SU-DHL-6 (cell line): ENCODE results near the gene UBL4A.

ENCODE experiments used
- H2AFZ ChIP-seq: fragments of 200-600 bp; sonication (generic); 2 replicates; pipeline ENCODE4 v1.6.1; 2014; ENCODE audit warnings: low read depth, mild to moderate bottlenecking, moderate library complexity, mixed read lengths, antibody characterized with exemption, low read length; ENCODE audit not compliant: severe bottlenecking
- H3F3A ChIP-seq: fragments of 200-600 bp; shearing (Covaris generic); 2 replicates; pipeline ENCODE4 v1.6.0; 2016; ENCODE audit warnings: antibody characterized with exemption, mild to moderate bottlenecking; ENCODE audit not compliant: insufficient read depth
- H3K27ac ChIP-seq: fragments of 200-600 bp; sonication (generic); 2 replicates; pipeline ENCODE4 v1.5.1; 2016; ENCODE audit warnings: low read depth, mild to moderate bottlenecking, low read length, moderate library complexity, mixed read lengths
- H3K27me3 ChIP-seq: fragments of 200-600 bp; sonication (generic), shearing (Covaris generic); 2 replicates; pipeline ENCODE4 v1.6.0; 2014; ENCODE audit warnings: mild to moderate bottlenecking, low read length
- H3K36me3 ChIP-seq: fragments of 200-600 bp; sonication (generic); 2 replicates; pipeline ENCODE4 v1.6.1; 2014; ENCODE audit warnings: mild to moderate bottlenecking, low read length, mixed read lengths
- H3K4me2 ChIP-seq: fragments of 300-600, 200-600 bp; shearing (Covaris generic), sonication (generic); 2 replicates; pipeline ENCODE4 v1.6.0; 2014; ENCODE audit warnings: low read length, low read depth, mild to moderate bottlenecking; ENCODE audit not compliant: poor library complexity, severe bottlenecking
- H3K4me3 ChIP-seq: fragments of 200-600 bp; sonication (generic); 2 replicates; pipeline ENCODE4 v1.5.1; 2014; ENCODE audit warnings: antibody characterized with exemption, low read length, mild to moderate bottlenecking, mixed read lengths; ENCODE audit not compliant: insufficient read depth, poor library complexity, severe bottlenecking
- H3K79me2 ChIP-seq: fragments of 200-600 bp; sonication (generic); 2 replicates; pipeline ENCODE4 v1.6.1; 2014; ENCODE audit warnings: mild to moderate bottlenecking, low read length, moderate library complexity; ENCODE audit not compliant: insufficient read depth
- H3K9ac ChIP-seq: fragments of 200-600 bp; sonication (generic); 2 replicates; pipeline ENCODE4 v1.7.0; 2014; ENCODE audit warnings: mild to moderate bottlenecking, low read length
- H3K9me2 ChIP-seq: fragments of 200-600 bp; sonication (generic); replicated peaks from 2 replicates; pipeline ENCODE4 v1.6.1; 2014; ENCODE audit warnings: low read length; ENCODE audit not compliant: insufficient read depth
- H3K9me3 ChIP-seq: fragments of 200-600 bp; sonication (generic); 2 replicates; pipeline ENCODE4 v1.6.1; 2014; ENCODE audit warnings: low read length, mixed read lengths; ENCODE audit not compliant: insufficient read depth
- H4K20me1 ChIP-seq: fragments of 200-600 bp; sonication (generic); 2 replicates; pipeline ENCODE4 v1.6.1; 2014; ENCODE audit warnings: low read depth, mild to moderate bottlenecking, antibody characterized with exemption, low read length, moderate library complexity, mixed read lengths
- EZH2phosphoT487 ChIP-seq: fragments of 200-600 bp; sonication (generic), shearing (Covaris generic); conservative IDR thresholded peaks from 2 replicates; pipeline ENCODE4 v1.6.1; 2018; ENCODE audit warnings: mild to moderate bottlenecking, antibody characterized with exemption, low read length, moderate library complexity, mixed read lengths
- TF ChIP-seq, protein P1 (sequence below): fragments of 200-600 bp; sonication (generic); IDR thresholded peaks from one replicate; pipeline ENCODE4 v1.5.1; 2017; ENCODE audit warnings: antibody characterized with exemption, mild to moderate bottlenecking, low read length, moderate library complexity; ENCODE audit not compliant: insufficient read depth, poor library complexity, severe bottlenecking

The UBL4A gene

GRCh38 chrX:154435171-154435733 lies 51.2 kb downstream of the UBL4A start:
- Histone ChIP-seq H4K20me1 (no peaks in the 10 kb centered on the region), H3K9me2 (no peaks in the 10 kb centered on the region), H3K79me2 (peaks cover 18% of the 10 kb centered on the region), H3K27me3 (no peaks in the 10 kb centered on the region), H3K4me3 (no peak overlapping the region), H3K4me2 (no peak overlapping the region), H3K27ac (no peak overlapping the region), H3K9ac (no peak overlapping the region), H2AFZ (no peak overlapping the region), H3F3A (peaks cover 5% of the 10 kb centered on the region; the same call in 1 of the 2 replicates), H3K36me3 (no peaks in the 10 kb centered on the region), H3K9me3 (no peaks in the 10 kb centered on the region)
- no peak for TF ChIP-seq EZH2phosphoT487
- TF ChIP-seq, protein P1, sequence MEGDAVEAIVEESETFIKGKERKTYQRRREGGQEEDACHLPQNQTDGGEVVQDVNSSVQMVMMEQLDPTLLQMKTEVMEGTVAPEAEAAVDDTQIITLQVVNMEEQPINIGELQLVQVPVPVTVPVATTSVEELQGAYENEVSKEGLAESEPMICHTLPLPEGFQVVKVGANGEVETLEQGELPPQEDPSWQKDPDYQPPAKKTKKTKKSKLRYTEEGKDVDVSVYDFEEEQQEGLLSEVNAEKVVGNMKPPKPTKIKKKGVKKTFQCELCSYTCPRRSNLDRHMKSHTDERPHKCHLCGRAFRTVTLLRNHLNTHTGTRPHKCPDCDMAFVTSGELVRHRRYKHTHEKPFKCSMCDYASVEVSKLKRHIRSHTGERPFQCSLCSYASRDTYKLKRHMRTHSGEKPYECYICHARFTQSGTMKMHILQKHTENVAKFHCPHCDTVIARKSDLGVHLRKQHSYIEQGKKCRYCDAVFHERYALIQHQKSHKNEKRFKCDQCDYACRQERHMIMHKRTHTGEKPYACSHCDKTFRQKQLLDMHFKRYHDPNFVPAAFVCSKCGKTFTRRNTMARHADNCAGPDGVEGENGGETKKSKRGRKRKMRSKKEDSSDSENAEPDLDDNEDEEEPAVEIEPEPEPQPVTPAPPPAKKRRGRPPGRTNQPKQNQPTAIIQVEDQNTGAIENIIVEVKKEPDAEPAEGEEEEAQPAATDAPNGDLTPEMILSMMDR, result no peak

- TF ChIP-seq EZH2phosphoT487, result no peak
- TF ChIP-seq, protein P1, result no peak
- Histone ChIP-seq H3K4me3 (no peak overlapping the region), H3F3A (peaks cover 5% of the 10 kb centered on the region; the same call in 1 of the 2 replicates), H3K4me2 (no peak overlapping the region), H3K9ac (no peak overlapping the region), H3K9me3 (no peaks in the 10 kb centered on the region), H3K36me3 (no peaks in the 10 kb centered on the region), H3K27me3 (no peaks in the 10 kb centered on the region), H4K20me1 (no peaks in the 10 kb centered on the region), H3K9me2 (no peaks in the 10 kb centered on the region), H3K79me2 (peaks cover 18% of the 10 kb centered on the region), H3K27ac (no peak overlapping the region), H2AFZ (no peak overlapping the region)
Observed at GRCh38 chrX:154434394-154435168, 51.8 kb downstream of the UBL4A start.
